Right atrium auricular region (tissue), 2 donors: Measurements from ENCODE around the gene MATK. TPM values are rescaled to one million over a fixed set of nuclear protein-coding genes. Genes with fewer than 3 reads are reported as not detected.

Experiments used
- DNase-seq: peaks from one replicate; pipeline ENCODE4 v3.0.0-alpha.2; 2019; ENCODE audit warnings: low spot score
- H3K27ac ChIP-seq, 2 donors: fragments of 200-600 bp; sonication (generic); 1 replicate in 1 of 2; 2 replicates in 1 of 2; pipeline ENCODE4 v1.5.1; 2016 to 2019
- H3K27me3 ChIP-seq, 2 donors: fragments of 200-600 bp; sonication (generic); one replicate each; pipeline versions ENCODE4 v1.5.1 to v1.6.0; 2017 to 2019
- H3K36me3 ChIP-seq: fragments of 200-600 bp; sonication (generic); one replicate; pipeline ENCODE4 v1.5.1; 2016
- H3K4me1 ChIP-seq, 2 donors: fragments of 200-600 bp; sonication (generic); one replicate each; pipeline versions ENCODE4 v1.5.1 to v1.6.0; 2017 to 2019
- H3K4me3 ChIP-seq, 2 donors: fragments of 200-600 bp; sonication (generic); 1 replicate in 1 of 2; 2 replicates in 1 of 2; pipeline ENCODE4 v1.5.1; 2017 to 2019; ENCODE audit warnings: mild to moderate bottlenecking in 1 of 2, moderate library complexity in 1 of 2
- H3K9me3 ChIP-seq, 2 donors: fragments of 200-600 bp; sonication (generic); one replicate each; pipeline ENCODE4 v1.5.1; 2019
- total RNA-seq, 2 donors: library from RNA; depleted of rRNA; stranded (reverse); fragments of >200 nt; gene quantifications; one replicate each; pipeline ENCODE4 v1.1.0, GENCODE V29; 2016
- TF ChIP-seq, protein P1 (sequence below), 2 donors: fragments of 200-600 bp; sonication (generic); IDR thresholded peaks; one replicate each; pipeline ENCODE4 v1.5.1; 2019; ENCODE audit warnings: antibody characterized with exemption in 2 of 2

The MATK gene
- total RNA-seq, 2 donors from 2014 or later = 0.26 to 1.5 TPM

DNA sequence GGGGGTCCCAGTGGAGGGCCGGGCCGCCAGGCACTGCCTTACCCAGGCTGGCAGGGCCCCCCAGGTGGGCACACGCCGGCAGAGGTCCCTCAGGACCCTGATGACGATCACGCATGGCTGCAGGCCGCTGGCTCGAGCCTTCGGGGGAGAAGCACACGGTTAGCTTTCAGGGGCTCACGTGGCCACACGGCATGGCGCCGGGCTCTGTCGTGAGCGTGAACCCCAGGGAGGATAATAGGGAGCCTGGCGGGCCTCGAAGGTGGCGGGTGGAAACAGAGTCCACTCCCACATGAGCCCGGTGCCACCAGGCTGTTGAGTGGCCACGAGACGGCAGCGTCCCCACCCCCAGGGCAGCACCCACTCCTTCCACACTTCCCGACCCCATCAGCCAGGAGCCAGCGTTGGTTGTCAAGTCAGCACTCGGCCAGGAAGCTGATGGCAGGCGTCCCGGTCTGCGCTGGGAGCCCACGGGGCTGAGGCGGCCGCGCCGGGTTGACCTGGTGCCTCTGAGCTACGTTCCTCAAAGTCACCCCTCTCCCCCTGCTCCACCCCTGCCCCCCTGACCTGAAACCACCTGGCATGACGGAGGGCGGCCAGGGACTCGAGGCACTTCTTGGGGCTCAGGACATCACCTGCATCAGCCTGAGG is 24.7 kb upstream of the MATK start:
- no peaks in the 10 kb centered on the region for H3K36me3 ChIP-seq
- H3K4me3 ChIP-seq = no peak overlapping the region
- no peak overlapping the region for H3K27ac ChIP-seq
- H3K4me1 ChIP-seq = peaks cover 0 to 11% of the 10 kb centered on the region in 2 donors
- H3K27me3 ChIP-seq = no peaks in the 10 kb centered on the region
- H3K9me3 ChIP-seq = no peaks in the 10 kb centered on the region
- DNase-seq = no peak
- TF ChIP-seq, protein P1, sequence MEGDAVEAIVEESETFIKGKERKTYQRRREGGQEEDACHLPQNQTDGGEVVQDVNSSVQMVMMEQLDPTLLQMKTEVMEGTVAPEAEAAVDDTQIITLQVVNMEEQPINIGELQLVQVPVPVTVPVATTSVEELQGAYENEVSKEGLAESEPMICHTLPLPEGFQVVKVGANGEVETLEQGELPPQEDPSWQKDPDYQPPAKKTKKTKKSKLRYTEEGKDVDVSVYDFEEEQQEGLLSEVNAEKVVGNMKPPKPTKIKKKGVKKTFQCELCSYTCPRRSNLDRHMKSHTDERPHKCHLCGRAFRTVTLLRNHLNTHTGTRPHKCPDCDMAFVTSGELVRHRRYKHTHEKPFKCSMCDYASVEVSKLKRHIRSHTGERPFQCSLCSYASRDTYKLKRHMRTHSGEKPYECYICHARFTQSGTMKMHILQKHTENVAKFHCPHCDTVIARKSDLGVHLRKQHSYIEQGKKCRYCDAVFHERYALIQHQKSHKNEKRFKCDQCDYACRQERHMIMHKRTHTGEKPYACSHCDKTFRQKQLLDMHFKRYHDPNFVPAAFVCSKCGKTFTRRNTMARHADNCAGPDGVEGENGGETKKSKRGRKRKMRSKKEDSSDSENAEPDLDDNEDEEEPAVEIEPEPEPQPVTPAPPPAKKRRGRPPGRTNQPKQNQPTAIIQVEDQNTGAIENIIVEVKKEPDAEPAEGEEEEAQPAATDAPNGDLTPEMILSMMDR (IDR thresholded peaks at IDR 0.05) = no peak

DNA sequence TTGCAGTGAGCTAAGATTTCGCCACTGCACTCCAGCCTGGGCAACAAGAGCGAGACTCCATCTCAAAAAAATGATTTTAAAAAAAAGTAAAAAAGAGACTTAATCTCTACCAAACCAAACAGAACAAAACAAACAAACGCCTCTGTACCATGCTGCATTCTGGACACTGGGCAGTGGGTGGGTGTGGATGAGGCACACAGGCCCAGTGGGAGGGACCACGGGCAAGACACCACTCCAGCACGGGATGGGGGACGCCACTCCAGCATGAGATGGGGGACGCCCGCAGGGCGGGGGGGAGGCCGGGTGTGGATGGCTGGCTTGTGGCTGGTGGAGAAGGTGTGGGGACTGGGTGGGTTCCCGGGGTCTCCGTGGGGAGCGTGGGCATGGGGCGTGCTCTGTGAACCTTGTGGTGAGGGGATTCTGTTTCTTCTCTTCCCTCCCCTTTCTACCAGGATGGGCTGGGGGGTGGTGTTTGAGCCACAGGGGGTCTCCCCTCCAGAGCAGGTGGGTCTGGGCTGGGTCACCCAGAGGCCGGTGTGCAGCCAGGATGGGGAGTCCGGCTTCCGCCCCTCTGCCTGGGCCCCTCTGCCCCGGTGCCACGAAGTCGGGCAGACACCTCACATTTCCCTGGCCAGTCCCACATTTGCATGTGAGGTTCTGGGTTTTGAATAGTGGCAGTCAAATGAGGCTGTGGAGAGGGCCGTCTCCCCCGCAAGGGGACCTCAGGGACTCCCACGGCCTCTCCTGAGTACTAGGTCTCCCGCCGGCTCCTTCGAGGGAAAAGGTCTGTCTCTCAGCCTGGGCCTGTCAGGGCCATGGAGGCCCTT is 23.9 kb upstream of the MATK start:
- Histone ChIP-seq H3K27ac (no peak overlapping the region), H3K36me3 (no peaks in the 10 kb centered on the region)

DNA sequence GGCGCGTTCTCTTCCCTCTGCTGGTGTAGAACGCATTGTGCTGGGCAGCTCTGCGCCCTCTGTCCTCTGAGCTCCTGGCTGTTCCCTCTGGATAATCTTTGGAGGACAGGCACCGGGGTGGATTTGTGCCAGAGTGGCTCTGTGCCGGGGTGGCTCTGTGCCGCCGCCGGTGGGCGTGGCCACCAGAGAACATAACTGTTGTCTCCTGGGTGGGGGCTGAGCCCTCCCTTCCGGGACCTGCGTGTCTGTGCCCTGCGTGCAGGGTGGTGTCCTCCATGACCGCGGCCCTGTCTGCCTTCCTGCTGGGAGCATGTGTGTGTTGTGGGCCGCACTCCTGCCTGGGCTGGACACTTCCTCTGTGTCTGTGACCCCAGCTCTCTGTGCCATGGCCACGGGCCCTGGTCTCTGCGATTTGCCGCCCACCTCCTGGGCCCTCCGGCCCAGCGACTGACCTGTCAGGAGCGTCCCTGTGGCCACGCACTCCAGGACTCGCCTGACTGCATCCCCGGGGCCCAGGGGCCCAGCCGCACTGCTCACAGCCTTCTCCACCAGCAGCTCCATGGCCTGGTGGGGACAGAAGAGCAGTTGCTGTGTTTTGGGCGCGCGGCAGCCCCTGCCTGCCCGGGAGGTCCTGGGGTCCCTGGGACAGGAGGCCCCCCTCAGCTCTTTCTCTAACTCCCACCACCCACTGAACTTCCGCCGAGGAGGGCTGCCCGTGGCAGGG is 22.4 kb upstream of the MATK start:
- TF ChIP-seq, protein P1 (IDR thresholded peaks at IDR 0.05) = no peak
- Histone ChIP-seq H3K4me1 (peaks cover 0 to 8% of the 10 kb centered on the region in 2 donors), H3K27ac (no peak overlapping the region), H3K36me3 (no peaks in the 10 kb centered on the region), H3K4me3 (no peak overlapping the region), H3K9me3 (no peaks in the 10 kb centered on the region), H3K27me3 (no peaks in the 10 kb centered on the region)
- no peak for DNase-seq

More for the DNA sequence above, 23.9 kb upstream of the MATK start:
- no peak overlapping the region for H3K4me3 ChIP-seq
- no peaks in the 10 kb centered on the region for H3K9me3 ChIP-seq
- H3K4me1 ChIP-seq = peaks cover 0 to 11% of the 10 kb centered on the region in 2 donors
- TF ChIP-seq, protein P1 (IDR thresholded peaks at IDR 0.05) = no peak
- no peaks in the 10 kb centered on the region for H3K27me3 ChIP-seq
- no peak for DNase-seq

DNA sequence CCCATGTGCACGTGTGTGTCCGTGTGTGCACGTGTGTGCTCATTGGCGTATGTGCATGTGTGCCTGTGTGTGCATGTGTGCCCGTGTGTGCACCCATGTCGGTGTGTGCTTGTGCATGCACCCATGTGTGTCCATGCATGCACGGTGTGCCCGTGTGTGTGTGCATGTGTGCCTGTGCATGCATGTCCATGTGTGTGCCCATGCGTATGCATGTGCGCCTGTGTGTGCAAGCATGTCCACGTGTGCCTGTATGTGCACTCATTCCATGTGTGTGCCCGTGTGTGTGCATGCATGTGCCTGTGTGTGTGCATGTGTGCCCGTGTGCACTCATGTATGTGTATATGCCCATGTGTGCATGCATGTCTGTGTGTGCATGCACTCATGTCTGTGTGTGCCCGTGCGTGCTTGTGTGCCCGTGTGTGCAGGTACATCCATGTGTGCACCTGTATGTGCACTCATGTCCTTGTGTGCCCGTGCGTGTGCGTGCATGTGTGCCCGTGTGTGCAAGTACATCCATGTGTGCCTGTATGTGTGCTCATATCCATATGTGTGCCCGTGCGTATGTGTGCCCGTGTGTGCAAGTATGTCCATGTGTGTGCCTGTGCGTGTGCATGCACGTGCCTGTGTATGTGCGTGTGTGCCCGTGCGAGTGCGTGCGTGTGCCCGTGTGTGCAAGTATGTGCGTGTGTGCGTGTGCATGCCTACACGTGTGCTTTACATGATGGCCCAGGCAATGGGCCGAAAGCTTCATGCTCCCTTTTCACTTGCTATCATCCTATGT is 21.6 kb upstream of the MATK start:
- Histone ChIP-seq H3K9me3 (no peaks in the 10 kb centered on the region), H3K36me3 (no peaks in the 10 kb centered on the region), H3K4me3 (no peak overlapping the region), H3K27me3 (no peaks in the 10 kb centered on the region), H3K4me1 (peaks cover 0 to under 1% of the 10 kb centered on the region in 2 donors), H3K27ac (no peak overlapping the region)
- TF ChIP-seq, protein P1 (IDR thresholded peaks at IDR 0.05) = no peak
- no peak for DNase-seq

DNA sequence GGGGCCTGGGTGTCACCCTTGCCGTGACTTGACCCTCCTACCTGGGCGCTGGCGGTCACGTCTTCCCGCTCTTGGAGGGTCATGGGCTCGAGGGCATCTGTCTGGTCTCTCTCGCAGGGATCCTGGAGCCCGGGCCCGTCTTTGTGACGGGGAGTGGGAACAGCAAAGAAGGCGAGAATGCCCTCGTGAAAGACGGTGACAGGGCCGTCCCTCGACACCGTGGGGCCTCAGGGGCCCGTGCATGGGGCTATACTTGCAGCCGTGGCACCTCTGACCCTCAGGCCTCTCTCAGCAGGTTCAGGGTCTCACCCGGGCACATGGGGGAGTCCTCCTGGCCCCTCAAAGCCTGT is 20.9 kb upstream of the MATK start:
- H3K9me3 ChIP-seq = no peaks in the 10 kb centered on the region
- no peak for DNase-seq
- H3K27ac ChIP-seq = no peak overlapping the region
- H3K4me3 ChIP-seq = no peak overlapping the region
- no peaks in the 10 kb centered on the region for H3K27me3 ChIP-seq
- H3K4me1 ChIP-seq = no peaks in the 10 kb centered on the region
- H3K36me3 ChIP-seq = no peaks in the 10 kb centered on the region
- TF ChIP-seq, protein P1 (IDR thresholded peaks at IDR 0.05) = no peak
